GM18909 (cell line): ENCODE measurements around the gene GPS2.

Source experiments
- ATAC-seq: cut with Tn5 transposase; IDR thresholded peaks from one replicate; pipeline ENCODE4 v1.9.1; 2021; ENCODE audit warnings: mild to moderate bottlenecking; ENCODE audit not compliant: unreplicated experiment, poor library complexity

Gene GPS2, protein sequence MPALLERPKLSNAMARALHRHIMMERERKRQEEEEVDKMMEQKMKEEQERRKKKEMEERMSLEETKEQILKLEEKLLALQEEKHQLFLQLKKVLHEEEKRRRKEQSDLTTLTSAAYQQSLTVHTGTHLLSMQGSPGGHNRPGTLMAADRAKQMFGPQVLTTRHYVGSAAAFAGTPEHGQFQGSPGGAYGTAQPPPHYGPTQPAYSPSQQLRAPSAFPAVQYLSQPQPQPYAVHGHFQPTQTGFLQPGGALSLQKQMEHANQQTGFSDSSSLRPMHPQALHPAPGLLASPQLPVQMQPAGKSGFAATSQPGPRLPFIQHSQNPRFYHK

DNA sequence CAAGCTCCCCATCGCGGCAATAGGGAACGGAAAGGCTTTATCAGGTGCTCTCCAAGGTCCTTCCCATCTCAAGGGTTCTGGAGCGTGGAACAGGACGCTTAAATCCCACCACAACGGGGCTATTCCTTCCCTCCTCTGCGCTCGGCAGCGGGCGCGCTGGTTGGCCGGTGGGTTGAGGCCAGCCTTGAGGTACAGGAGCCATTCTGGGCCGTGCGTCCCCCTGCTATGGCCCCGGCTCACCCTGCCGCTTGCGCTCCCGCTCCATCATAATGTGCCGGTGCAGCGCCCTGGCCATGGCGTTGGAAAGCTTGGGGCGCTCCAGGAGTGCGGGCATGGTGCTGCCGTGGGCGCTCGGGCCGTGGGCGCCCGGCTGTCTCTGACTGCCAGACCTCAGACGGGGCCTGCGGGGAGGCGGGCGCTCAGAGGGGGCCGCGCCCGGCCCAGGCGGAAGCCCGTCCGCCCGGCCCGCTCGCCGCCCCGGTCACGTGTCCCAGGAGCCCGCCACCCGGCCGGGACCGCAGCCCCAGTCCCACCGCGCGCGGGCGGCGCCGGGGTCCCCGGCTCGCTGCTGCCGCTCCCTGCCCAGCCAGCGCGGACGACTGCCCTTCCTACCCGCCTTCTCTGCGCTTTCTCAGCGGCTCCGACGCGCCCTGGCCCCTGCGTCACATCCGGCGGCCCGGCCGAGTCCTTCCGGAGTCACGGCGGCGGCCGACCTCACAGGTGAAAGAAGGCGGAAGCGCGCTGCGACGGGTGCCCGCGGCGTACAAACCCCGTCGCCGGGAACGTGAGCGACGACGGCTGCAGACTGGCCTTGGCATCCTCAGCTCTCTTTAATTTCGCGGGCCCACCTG, at the start of gene GPS2:
Gene GPS2, minus strand, starts transcription at position 642 of the 851 bp plus-strand sequence. Its CDS starts 308 bp downstream, at position 334.
- peak; percentile 76 for ATAC-seq

DNA sequence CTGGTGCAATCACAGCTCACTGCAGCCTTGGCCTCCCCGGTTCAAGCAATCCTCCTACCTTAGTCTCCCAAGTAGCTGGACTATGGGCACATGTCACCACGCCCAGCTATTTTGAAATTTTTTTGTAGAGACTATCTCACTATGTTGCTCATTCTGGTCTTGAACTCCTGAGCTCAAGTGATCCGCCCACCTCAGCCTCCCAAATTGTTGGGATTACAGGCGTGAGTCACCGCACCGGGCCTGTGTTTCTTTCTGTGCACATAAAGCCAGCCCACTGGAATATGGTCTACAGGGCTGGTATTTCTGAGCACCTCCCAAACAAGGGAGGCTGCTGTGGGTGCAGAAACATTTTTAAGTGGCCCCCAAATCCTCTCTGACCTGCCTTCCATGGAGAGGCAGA, 48.2 kb upstream of the GPS2 start:
- no peak for ATAC-seq

DNA sequence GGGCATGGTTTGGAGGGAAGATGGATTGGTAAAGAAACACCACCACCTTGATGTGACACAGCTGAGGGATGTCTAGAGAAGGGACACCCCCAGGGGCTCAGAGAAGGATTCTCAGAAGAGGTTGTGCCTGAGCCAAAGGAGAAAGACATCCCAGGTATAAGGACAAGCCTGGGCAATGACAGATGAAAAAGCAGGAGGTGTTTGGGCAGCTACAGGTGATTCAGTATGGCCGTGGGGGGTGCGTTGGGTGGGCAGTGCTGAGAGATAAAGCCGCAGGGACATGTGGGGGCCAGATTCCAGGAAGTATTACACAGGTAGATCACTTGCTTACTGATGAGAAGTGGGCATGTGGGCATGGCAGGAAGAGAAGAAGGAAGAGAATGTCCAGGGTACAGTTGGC, 46.7 kb upstream of the GPS2 start:
- ATAC-seq = no peak

DNA sequence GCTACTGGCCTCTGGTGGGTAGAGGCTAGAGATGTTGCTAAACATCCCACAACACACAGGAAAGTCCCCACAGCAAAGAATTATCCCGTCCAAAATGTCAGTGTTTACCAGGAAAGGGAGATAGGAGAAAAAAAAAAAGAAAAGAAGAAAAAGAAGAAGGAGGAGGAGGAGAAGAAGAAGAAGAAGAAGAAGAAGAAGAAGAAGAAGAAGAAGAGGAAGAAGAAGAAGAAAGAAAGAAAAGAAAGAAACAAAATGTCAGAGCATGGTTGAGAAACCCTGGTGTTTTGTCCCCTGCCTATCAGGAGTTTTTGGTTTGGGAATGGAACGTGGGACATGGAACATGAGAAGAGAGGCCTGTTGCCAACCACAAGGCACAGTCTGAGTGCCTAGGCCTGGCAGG, 42.2 kb upstream of the GPS2 start:
- ATAC-seq = no peak

DNA sequence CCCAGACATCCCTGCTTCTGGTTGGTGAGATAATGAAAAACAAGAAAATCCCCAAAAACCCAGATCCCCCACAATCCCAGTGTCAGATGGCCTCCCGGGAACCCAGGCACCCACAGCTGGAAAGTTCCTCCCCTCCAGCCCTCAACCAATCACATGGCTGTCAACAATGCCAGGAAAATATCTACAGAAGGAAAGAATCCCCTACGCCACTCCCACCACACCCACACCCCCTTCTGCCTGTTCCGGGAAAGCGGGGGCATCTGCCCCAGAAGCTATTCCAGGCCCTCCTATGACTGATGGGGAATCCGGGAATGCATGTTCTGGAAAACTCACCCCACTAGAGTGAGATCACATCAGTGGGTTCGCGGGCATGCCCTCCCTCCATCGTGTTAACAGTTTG, 41.6 kb upstream of the GPS2 start:
- ATAC-seq = no peak

DNA sequence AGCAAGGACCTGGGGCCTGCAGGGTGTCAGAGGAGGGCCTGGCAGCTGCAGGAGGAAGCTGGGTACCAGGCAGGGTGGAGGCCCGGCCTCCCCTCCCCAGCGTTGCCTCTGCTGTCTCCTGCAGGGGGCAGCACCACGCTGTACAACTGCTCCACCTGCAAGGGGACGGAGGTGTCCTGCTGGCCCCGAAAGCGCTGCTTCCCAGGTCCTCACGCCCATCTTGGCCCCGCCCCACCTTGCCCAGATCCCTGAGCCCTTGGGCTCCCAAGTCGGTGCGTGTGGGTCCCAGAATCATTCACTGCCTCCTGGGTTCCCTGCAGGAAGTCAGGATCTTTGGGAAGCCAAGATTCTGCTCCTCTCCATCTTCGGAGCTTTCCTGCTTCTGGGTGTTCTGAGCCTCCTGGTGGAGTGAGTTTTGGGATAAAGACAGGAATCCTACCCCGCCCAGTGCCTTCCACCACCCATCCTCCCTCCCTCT, 41.0 kb upstream of the GPS2 start:
- no peak for ATAC-seq

DNA sequence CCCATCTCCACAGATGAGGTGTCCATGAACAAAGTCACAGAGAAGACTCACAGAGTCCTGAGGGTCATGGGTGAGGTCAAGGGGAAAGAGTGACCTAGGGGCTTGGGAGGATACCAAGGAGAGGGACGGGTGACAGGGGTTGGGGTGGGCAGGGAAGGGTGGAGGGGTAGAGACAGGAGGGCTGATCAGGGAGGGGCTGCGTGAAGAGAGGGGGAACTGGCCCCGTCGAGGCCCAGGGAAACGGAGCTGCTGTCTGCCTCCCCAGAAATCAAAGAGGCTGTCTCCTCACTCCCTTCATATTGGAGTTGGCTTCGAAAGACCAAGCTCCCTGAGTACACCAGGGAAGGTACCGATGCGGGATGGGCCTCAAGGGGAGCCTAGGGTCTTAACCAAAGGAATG, 40.4 kb upstream of the GPS2 start:
- ATAC-seq = no peak

DNA sequence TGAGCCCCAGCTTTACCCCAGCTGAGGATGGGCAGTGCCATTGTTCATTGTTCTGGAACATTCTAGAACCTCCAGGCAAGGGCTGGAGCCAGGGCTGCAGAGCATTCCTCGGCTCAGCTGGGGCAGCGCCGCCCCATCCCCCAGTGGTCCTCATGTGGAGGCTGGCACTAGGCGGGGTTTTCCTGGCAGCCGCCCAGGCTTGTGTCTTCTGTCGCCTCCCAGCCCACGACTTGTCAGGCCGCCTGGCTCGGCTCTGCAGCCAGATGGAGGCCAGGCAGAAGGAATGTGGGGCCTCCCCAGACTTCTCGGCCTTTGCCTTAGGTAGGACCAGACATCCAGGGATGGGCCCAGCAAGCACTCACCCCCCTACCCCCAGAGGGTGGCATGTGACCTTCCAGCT, 39.9 kb upstream of the GPS2 start, which contains the start of gene TMEM95:
Gene TMEM95, plus strand, starts transcription at position 104 of the 400 bp plus-strand sequence. Its CDS starts 49 bp downstream, at position 153.
- no peak for ATAC-seq

DNA sequence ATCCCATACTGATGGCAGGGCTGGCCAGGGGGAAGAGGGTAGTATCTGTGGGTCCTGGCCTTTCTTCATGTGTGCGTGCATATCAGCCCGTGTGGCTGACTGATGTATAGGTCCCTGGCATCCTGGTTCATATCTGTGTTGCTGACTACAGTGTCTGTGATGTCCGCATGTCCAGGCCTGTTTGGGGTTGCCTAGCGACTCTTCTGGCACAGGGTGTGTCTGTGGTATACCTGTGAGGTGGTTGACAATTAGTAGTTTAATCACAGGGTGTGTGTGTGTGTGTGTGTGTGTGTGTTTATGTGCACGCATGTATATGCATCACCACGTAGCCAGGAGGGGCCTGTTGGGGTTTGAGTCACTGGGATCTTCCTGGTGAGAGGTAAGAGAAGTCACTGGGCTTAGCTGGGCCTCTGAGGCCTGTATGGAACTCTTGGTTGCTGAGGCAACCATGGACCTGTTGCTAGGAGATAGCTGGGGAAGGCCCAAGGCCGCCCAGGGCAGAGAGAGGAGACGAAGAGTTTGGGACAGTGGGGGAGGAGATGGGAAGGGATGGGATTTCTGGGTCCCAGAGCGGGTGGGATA, 39.2 kb upstream of the GPS2 start:
- no peak for ATAC-seq

DNA sequence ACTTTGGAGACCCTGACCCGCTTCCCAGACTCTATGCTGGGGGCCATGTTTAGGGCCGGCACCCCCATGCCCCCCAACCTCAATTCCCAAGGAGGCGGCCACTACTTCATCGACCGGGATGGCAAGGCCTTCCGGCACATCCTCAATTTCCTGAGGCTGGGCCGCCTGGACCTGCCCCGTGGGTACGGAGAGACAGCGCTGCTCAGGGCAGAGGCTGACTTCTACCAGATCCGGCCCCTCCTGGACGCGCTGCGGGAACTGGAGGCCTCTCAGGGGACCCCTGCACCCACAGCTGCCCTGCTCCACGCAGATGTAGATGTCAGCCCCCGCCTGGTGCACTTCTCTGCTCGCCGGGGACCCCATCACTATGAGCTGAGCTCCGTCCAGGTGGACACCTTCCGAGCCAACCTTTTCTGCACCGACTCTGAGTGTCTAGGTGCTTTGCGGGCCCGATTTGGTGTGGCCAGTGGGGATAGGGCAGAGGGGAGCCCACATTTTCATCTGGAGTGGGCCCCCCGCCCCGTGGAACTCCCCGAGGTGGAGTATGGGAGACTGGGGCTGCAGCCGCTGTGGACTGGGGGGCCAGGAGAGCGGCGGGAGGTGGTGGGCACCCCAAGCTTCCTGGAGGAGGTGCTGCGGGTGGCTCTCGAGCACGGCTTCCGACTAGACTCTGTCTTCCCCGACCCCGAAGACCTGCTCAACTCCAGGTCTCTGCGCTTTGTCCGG, 37.9 kb upstream of the GPS2 start:
- no peak for ATAC-seq

DNA sequence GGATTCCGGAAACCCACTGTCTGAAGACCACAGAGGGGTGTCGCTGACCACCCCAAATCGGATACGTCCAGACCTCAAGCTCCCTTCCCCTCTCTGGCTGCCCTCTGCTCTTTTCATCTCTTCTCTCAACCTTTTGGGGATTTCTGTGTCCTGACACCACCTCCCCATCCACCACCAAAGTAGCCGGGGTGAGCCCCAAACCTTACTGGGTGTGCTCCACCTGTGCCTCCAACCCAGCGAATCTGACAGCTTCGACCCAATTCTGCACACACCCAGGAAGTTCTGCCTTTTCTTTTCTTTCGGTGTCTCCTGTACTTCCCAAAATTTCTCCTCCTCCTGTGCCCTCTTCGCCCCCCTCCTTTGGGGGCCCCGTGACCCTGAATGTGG, 37.3 kb upstream of the GPS2 start:
- ATAC-seq = no peak

DNA sequence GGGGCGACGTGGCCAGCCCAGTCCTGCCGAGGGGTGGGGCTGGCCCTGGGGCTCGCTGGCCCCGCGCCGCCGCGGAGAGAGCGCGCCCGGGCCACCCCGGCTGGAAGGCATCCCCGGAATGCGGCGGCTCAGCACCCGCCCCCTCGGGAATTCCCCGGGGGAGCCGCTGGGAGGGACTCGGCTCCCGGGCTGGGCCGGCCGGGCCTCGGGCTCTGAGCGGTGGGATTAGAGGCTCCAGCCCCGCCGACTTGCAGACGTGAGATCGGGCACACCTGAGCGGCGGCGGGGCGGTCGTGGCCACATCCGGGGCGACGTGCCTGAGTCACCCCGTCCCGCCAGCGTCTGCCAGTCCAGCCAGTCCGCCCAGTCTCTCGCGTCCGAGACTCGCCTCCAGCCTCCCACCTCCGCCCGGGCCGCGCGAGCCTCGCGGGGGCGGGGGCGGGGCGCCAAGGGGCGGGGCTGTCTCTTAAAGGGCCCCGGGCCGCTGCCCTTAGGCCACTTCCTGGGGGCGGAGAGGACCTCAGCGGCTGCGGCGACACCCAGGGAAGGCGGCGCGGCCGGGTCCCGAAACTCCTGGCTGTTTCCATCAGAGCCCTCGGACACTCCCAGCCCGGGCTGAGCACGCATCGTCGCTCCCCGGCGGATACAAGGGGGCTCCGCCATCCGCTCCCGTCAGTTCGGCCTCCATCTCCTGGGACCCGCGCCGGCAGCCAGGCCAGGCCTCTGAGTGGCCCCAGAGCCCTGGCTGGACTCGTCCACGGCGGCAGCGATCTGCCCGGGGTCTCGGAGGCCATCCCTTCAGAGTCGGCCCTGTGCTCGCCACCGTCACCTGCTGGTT, 36.7 kb upstream of the GPS2 start, which contains the start of gene KCTD11:
Gene KCTD11, plus strand, starts transcription at position 498 of the 838 bp plus-strand sequence.
- peak; percentile 62 for ATAC-seq

DNA sequence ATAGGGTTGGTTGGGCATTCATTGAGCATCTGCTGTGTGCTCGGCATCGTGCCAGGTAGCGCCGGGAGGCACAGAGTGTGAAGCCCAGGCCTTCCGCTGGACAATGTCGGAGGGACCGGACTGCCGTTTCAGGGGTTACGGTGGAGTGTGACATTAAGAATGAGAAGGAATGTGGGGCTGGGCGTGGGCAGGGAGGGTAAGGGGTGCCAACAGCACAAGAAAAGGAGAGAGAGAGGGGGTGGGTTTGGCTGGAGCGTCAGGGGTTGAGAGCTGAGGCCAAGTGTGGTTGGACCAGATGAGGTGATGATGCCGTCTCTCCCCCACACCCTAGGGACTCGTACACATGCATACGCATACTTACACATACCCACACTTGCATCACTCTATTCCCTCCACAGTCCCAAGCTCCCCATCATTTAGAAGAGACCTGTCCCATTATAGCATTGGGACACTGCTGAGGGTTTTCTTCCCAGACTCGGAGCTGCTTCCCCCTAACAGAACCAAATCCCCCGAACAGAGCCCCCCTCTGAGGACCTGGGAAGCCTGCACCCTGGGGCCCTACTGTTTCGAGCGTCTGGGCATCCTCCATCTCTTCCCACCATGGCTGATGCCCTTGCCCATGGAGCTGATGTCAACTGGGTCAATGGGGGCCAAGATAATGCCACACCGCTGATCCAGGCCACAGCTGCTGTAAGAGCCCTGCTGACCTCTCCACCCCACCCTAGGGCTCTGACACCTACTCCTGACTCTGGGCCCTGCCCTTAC, 33.5 kb upstream of the GPS2 start:
- no peak for ATAC-seq

DNA sequence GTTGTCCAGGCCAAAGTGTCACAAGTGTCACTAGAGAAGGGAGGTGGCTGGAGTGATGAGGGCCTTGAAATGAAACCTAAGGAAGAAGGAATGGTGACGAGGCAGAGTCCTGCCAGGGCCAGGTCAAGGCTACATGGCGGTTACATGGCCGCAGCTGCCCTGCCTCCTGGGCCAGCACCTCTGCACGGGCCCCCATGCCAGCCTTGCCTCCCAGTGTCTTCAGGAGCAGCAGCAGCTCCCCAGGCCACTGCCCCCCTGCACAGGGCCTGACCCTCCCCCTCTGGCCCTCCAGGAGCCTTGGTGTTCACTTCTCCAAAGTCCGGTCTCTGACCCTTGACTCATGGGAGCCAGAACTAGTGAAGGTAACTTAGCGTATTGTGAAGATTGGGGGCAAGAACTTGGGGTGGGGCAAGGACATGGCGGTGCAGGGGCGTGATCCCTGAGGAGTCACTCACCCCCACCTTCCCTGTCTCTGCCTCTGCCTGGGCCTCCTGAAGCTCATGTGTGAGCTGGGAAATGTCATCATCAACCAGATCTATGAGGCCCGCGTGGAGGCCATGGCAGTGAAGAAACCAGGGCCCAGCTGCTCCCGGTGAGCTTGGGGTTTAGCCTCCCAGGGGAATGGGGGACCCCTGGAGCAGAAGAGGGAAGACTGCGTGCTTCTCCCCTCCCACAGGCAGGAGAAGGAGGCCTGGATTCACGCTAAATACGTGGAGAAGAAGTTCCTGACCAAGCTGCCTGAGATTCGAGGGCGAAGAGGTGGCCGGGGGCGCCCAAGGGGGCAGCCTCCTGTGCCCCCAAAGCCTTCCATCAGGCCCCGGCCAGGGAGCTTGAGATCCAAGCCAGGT, 32.7 kb upstream of the GPS2 start:
- no peak for ATAC-seq

DNA sequence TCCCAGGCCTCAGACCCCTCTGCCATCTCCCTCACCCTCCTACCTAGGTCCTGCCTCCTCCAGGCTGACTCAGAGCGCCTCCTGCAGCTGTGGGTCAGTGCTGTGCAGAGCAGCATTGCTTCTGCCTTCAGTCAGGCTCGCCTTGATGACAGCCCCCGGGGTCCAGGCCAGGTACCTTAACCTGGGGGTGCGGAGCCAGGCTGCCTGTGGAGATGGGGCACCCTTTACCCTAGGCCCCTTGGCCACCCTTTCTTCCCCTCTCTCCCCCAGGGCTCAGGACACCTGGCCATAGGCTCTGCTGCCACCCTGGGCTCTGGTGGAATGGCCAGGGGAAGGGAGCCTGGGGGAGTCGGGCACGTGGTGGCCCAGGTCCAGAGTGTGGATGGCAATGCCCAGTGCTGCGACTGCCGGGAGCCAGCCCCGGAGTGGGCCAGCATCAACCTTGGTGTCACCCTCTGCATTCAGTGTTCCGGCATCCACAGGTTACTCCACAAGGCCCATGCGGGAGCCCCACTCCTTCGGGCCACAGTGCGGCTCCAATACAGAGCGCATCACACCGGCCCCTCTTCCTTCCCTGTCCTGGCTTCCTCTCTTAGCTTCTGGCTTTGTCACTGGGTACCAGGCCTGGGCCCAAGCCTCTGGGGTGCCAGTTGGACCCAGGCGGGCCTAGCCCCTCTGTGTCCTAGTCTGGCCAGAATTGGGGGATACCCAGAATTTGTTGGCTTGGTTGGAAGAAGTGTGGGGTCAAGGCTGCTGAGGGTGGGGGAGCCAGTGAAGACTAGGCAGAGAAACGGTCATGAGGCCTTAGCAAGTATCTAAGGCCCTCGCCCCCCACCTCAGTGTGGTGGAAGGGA, 31.8 kb upstream of the GPS2 start:
- no peak for ATAC-seq

DNA sequence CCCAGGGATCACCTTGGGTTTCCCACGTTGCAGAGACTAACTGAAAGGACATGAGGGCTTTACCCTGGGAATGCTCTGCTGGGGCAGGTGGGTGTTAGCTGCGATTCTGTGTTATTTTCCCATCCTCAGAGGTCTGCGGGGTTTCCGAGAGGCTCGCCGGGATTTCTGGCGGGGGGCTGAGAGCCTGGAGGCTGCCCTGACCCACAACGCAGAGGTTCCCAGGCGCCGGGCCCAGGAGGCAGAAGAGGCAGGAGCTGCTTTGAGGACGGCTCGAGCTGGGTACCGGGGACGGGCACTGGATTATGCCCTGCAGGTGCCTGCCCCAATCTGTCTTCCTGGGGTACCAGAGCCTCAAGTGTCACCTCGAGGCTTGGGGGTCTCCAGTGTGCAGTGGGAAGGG, 28.1 kb upstream of the GPS2 start:
- ATAC-seq = no peak

DNA sequence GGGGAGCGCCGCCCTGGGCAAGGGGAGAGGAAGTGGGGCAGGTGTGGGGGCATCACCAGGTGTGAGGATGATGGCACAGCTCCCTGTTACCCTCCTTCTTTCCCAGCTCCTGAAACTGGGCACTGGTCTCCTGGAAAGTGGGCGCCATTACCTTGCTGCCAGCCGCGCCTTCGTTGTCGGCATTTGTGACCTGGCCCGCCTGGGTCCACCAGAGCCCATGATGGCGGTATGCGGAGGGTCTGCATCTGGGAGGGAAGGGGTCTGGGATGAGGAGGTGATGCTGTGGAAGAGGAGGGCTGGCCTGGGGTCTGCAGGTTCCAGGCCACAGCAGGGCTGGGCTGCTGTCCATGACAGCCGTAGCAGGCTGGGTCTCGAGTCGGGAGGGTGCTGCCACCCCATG, 26.7 kb upstream of the GPS2 start:
- no peak for ATAC-seq
